ENCODE data around the gene SCAF8.
"Not testable (repeated sequence)": the region's sequence is repeated elsewhere in the genome, so short reads cannot be mapped to it uniquely, and the experiment has no call there.

SCAF8 gene

GRCh38 chr6:154736618-154737259 is 3.5 kb downstream of the SCAF8 start:
- DNase-seq (ENCODE audit: low read depth) = no peak

- no peak for DNase-seq (ENCODE audit: low read depth)
Measured at GRCh38 chr6:154737424-154737823, 4.2 kb downstream of the SCAF8 start.

GRCh38 chr6:154738551-154738961 is 5.3 kb downstream of the SCAF8 start:
- no peak for DNase-seq (ENCODE audit: low read depth)

- DNase-seq (ENCODE audit: low read depth) = no peak
Measured at GRCh38 chr6:154740658-154741057, 7.4 kb downstream of the SCAF8 start.

- no peak for DNase-seq (ENCODE audit: low read depth)
Measured at GRCh38 chr6:154742891-154743290, 9.7 kb downstream of the SCAF8 start.

GRCh38 chr6:154744029-154744745 is 11.0 kb downstream of the SCAF8 start:
- DNase-seq (ENCODE audit: low read depth) = not testable (repeated sequence)

- no peak for DNase-seq (ENCODE audit: low read depth)
Measured at GRCh38 chr6:154745243-154745642, 12.0 kb downstream of the SCAF8 start.

GRCh38 chr6:154749341-154749740 is 16.1 kb downstream of the SCAF8 start:
- no peak for DNase-seq (ENCODE audit: low read depth)

GRCh38 chr6:154751011-154751800 is 18.0 kb downstream of the SCAF8 start:
- no peak for DNase-seq (ENCODE audit: low read depth)

- no peak for DNase-seq (ENCODE audit: low read depth)
Measured at GRCh38 chr6:154752022-154752421, 18.8 kb downstream of the SCAF8 start.

- DNase-seq (ENCODE audit: low read depth) = no peak
Measured at GRCh38 chr6:154754152-154754551, 20.9 kb downstream of the SCAF8 start.

- DNase-seq (ENCODE audit: low read depth) = no peak
Measured at GRCh38 chr6:154757352-154758050, 24.3 kb downstream of the SCAF8 start.

- no peak for DNase-seq (ENCODE audit: low read depth)
Measured at GRCh38 chr6:154758125-154758524, 24.9 kb downstream of the SCAF8 start.

- DNase-seq (ENCODE audit: low read depth) = no peak
Measured at GRCh38 chr6:154763650-154764049, 30.4 kb downstream of the SCAF8 start.

GRCh38 chr6:154765273-154765672 is 32.1 kb downstream of the SCAF8 start:
- DNase-seq (ENCODE audit: low read depth) = no peak

- DNase-seq (ENCODE audit: low read depth) = no peak
Measured at GRCh38 chr6:154766288-154766687, 33.1 kb downstream of the SCAF8 start.

- DNase-seq (ENCODE audit: low read depth) = no peak
Measured at GRCh38 chr6:154767003-154767723, 33.9 kb downstream of the SCAF8 start.

- DNase-seq (ENCODE audit: low read depth) = no peak
Measured at GRCh38 chr6:154768280-154768679, 35.1 kb downstream of the SCAF8 start.

GRCh38 chr6:154773610-154774089 is 40.4 kb downstream of the SCAF8 start:
- no peak for DNase-seq (ENCODE audit: low read depth)

- not testable (repeated sequence) for DNase-seq (ENCODE audit: low read depth)
Measured at GRCh38 chr6:154779157-154779556, 45.9 kb downstream of the SCAF8 start.

- no peak for DNase-seq (ENCODE audit: low read depth)
Measured at GRCh38 chr6:154782193-154782592, 49.0 kb downstream of the SCAF8 start.
